ENCODE results near the gene ERMARD. TPM values are rescaled to one million over a fixed set of nuclear protein-coding genes. Genes with fewer than 3 reads are reported as not detected.

The ERMARD gene
- polyA plus RNA-seq, 1 experiment = 26.8 TPM

GRCh38 chr6:169709293-169709692 lies 42.1 kb upstream of the ERMARD start:
- no peak for DNase-seq (ENCODE audit: low read depth, low spot score)
- Histone ChIP-seq H3K27me3 (ENCODE audit: control insufficient read depth, insufficient read depth, low read length) (no peaks in the 10 kb centered on the region), H3K27ac (ENCODE audit: low read depth, low read length) (no peak overlapping the region), H3K4me3 (ENCODE audit: low read depth, low read length) (no peak overlapping the region), H3K9me3 (ENCODE audit: control insufficient read depth, insufficient read depth, low read length) (no peaks in the 10 kb centered on the region)
- ChIA-PET CTCF (interaction anchor here (0.6 to 1.0 kb wide), 2 partner anchors 71 to 81 kb away, joined by 5 read pairs; no protein-coding TSS in a partner anchor), POLR2A (interaction anchor here (1.3 kb wide), 1 partner anchor 14 kb away, joined by 3 read pairs; no protein-coding TSS in a partner anchor)
- TF ChIP-seq CTCF (IDR thresholded peaks at IDR 0.05; ENCODE audit: low read depth, low read length) = no peak

GRCh38 chr6:169710009-169710408 lies 41.4 kb upstream of the ERMARD start:
- POLR2A ChIA-PET = no interaction called here
- H3K27ac ChIP-seq (ENCODE audit: low read depth, low read length) = no peak overlapping the region

GRCh38 chr6:169714178-169714577 lies 37.2 kb upstream of the ERMARD start:
- H3K27me3 ChIP-seq (ENCODE audit: control insufficient read depth, insufficient read depth, low read length) = no peaks in the 10 kb centered on the region
- H3K9me3 ChIP-seq (ENCODE audit: control insufficient read depth, insufficient read depth, low read length) = no peaks in the 10 kb centered on the region
- H3K4me3 ChIP-seq (ENCODE audit: low read depth, low read length) = no peak overlapping the region
- ChIA-PET POLR2A (no interaction called here), CTCF (interaction anchor here (1.3 kb wide), 1 partner anchor 816 kb away, joined by 4 read pairs; no protein-coding TSS in a partner anchor)
- no peak for DNase-seq (ENCODE audit: low read depth, low spot score)
- no peak overlapping the region for H3K27ac ChIP-seq (ENCODE audit: low read depth, low read length)
- TF ChIP-seq CTCF (IDR thresholded peaks at IDR 0.05; ENCODE audit: low read depth, low read length) = no peak

More at GRCh38 chr6:169710009-169710408, 41.4 kb upstream of the ERMARD start:
- DNase-seq (ENCODE audit: low read depth, low spot score) = no peak
- H3K27me3 ChIP-seq (ENCODE audit: control insufficient read depth, insufficient read depth, low read length) = no peaks in the 10 kb centered on the region
- CTCF ChIA-PET = interaction anchor here (0.6 to 1.0 kb wide), 2 partner anchors 72 to 80 kb away, joined by 5 read pairs; no protein-coding TSS in a partner anchor
- TF ChIP-seq CTCF (IDR thresholded peaks at IDR 0.05; ENCODE audit: low read depth, low read length) = no peak
- H3K9me3 ChIP-seq (ENCODE audit: control insufficient read depth, insufficient read depth, low read length) = no peaks in the 10 kb centered on the region
- H3K4me3 ChIP-seq (ENCODE audit: low read depth, low read length) = no peak overlapping the region

- DNase-seq (ENCODE audit: low read depth, low spot score) = no peak
- Histone ChIP-seq H3K27ac (ENCODE audit: low read depth, low read length) (no peak overlapping the region), H3K27me3 (ENCODE audit: control insufficient read depth, insufficient read depth, low read length) (no peaks in the 10 kb centered on the region), H3K9me3 (ENCODE audit: control insufficient read depth, insufficient read depth, low read length) (no peaks in the 10 kb centered on the region), H3K4me3 (ENCODE audit: low read depth, low read length) (no peak overlapping the region)
- TF ChIP-seq CTCF (IDR thresholded peaks at IDR 0.05; ENCODE audit: low read depth, low read length) = no peak
- ChIA-PET CTCF (interaction anchor here (1.3 kb wide), 1 partner anchor 816 kb away, joined by 4 read pairs; no protein-coding TSS in a partner anchor), POLR2A (no interaction called here)
These were observed 36.8 kb upstream of the ERMARD start for GRCh38 chr6:169714595-169714994.

- no peaks in the 10 kb centered on the region for H3K9me3 ChIP-seq (ENCODE audit: control insufficient read depth, insufficient read depth, low read length)
- ChIA-PET CTCF (interaction anchor here (1.6 kb wide), 1 partner anchor 14 kb away, joined by 6 read pairs; no protein-coding TSS in a partner anchor), POLR2A (no interaction called here)
- DNase-seq (ENCODE audit: low read depth, low spot score) = no peak
- no peaks in the 10 kb centered on the region for H3K27me3 ChIP-seq (ENCODE audit: control insufficient read depth, insufficient read depth, low read length)
- TF ChIP-seq CTCF (IDR thresholded peaks at IDR 0.05; ENCODE audit: low read depth, low read length) = no peak
- H3K27ac ChIP-seq (ENCODE audit: low read depth, low read length) = no peak overlapping the region
- H3K4me3 ChIP-seq (ENCODE audit: low read depth, low read length) = no peak overlapping the region
These were observed 32.3 kb upstream of the ERMARD start for GRCh38 chr6:169719117-169719516.

All from AG04450 (cell line).